Neural crest cell (in vitro differentiated cells): ENCODE measurements around the gene RGS14. TPM values are rescaled to one million over a fixed set of nuclear protein-coding genes. Genes with fewer than 3 reads are reported as not detected.
A peak's percentile ranks its signal among the peaks of the same experiment; 100 is the strongest.
"Not testable (repeated sequence)": the region's sequence is repeated elsewhere in the genome, so short reads cannot be mapped to it uniquely, and the experiment has no call there.

Experiments used
- DNase-seq: peaks from one replicate; pipeline ENCODE4 v3.0.0; 2021; ENCODE audit warnings: low read depth, mixed read lengths, low spot score
- H3K27ac Mint-ChIP-seq: one replicate; pipeline ENCODE4 v1.8.0; 2021; ENCODE audit warnings: mild to moderate bottlenecking, mixed read lengths; ENCODE audit not compliant: unreplicated experiment
- H3K27me3 Mint-ChIP-seq: 2 replicates; pipeline ENCODE4 v1.8.0; 2021; ENCODE audit warnings: low read depth, mild to moderate bottlenecking, mixed read lengths
- H3K36me3 Mint-ChIP-seq: 2 replicates; pipeline ENCODE4 v1.8.0; 2021; ENCODE audit warnings: low read depth, mild to moderate bottlenecking, mixed read lengths
- H3K4me1 Mint-ChIP-seq: 2 replicates; pipeline ENCODE4 v1.8.0; 2021; ENCODE audit warnings: mixed read lengths
- H3K4me3 Mint-ChIP-seq: one replicate; pipeline ENCODE4 v1.8.0; 2021; ENCODE audit warnings: mild to moderate bottlenecking, mixed read lengths
- H3K9me3 Mint-ChIP-seq: 2 replicates; pipeline ENCODE4 v1.8.0; 2021; ENCODE audit warnings: mixed read lengths
- total RNA-seq: library from RNA; stranded (reverse); gene quantifications from 2 replicates; pipeline ENCODE4 v1.2.1, GENCODE V29; 2021
- TF ChIP-seq, protein P1 (sequence below): fragments of 200-600 bp; sonication (generic); conservative IDR thresholded peaks from 2 replicates; pipeline ENCODE4 v1.5.0; 2021; ENCODE audit warnings: antibody characterized with exemption, mild to moderate bottlenecking

RGS14 gene
- total RNA-seq, 1 donor from 2014 or later = 12.3 TPM

DNA sequence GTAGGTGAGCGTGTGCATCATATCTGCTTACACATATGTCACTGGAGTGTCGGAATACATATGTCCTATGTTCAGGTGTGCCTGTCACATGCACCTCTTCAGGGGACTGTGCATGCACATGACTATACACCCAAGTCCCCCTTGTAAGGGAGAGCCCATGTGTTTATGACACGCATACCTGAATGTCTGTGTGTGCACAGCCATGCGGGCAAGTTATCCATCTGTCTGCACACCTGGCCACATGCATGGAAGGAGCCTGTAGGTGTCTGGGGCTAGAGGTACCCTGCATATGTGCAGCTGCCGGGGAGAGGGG is 622 bp upstream of the RGS14 start:
- no peak overlapping the region for H3K27ac Mint-ChIP-seq
- TF ChIP-seq, protein P1, sequence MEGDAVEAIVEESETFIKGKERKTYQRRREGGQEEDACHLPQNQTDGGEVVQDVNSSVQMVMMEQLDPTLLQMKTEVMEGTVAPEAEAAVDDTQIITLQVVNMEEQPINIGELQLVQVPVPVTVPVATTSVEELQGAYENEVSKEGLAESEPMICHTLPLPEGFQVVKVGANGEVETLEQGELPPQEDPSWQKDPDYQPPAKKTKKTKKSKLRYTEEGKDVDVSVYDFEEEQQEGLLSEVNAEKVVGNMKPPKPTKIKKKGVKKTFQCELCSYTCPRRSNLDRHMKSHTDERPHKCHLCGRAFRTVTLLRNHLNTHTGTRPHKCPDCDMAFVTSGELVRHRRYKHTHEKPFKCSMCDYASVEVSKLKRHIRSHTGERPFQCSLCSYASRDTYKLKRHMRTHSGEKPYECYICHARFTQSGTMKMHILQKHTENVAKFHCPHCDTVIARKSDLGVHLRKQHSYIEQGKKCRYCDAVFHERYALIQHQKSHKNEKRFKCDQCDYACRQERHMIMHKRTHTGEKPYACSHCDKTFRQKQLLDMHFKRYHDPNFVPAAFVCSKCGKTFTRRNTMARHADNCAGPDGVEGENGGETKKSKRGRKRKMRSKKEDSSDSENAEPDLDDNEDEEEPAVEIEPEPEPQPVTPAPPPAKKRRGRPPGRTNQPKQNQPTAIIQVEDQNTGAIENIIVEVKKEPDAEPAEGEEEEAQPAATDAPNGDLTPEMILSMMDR = no peak
- H3K4me1 Mint-ChIP-seq = peaks cover 7% of the 10 kb centered on the region
- no peak overlapping the region for H3K4me3 Mint-ChIP-seq
- H3K36me3 Mint-ChIP-seq = no peaks in the 10 kb centered on the region
- DNase-seq = no peak
- no peaks in the 10 kb centered on the region for H3K9me3 Mint-ChIP-seq
- peaks cover 37% of the 10 kb centered on the region for H3K27me3 Mint-ChIP-seq

DNA sequence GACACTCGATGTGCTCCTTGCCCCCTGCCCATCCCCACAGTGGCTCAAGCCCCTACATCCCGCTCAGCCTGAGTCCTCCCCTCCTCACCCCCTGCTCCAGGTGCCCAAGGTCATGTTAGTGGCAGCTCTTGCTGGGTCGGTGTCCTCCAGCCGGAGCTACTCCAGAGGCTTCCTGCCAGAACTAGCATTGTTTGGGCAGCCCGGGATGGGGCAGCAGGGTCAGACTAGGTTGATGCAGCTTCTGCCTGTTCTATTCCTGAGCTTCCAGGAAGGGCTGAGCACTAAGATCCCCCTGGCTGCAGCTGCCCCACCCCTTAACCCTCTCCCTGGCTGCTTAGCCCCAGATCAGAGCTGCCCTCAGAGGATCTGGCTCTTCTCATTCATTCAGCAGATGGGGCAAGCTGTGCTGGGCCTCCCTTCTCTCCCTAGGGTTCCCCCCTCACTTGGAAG is 671 bp downstream of the RGS14 start:
- TF ChIP-seq, protein P1 = no peak
- H3K27me3 Mint-ChIP-seq = peaks cover 40% of the 10 kb centered on the region

DNA sequence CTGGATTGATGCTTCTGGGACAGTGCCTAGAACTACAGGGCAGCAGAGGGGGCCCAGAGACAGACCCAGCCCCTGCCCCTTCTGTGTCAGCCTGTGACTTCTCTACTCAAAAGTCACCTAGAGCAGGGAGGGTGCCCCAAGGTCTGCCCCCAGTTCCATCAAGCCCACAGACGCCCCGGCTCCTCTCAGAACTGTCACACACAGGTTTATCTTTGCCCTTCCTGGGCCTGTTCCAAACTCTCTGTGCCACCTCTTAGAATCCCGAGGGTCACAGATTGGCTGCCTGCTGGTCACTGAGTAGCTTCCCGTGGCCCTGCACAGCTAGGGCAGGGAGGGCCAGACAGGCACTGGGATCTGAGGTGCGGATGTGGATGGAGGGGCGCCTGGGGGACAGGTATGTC is 1.7 kb downstream of the RGS14 start:
- TF ChIP-seq, protein P1 = no peak
- Mint-ChIP-seq H3K4me1 (peaks cover 5% of the 10 kb centered on the region), H3K27ac (no peak overlapping the region), H3K27me3 (peaks cover 37% of the 10 kb centered on the region), H3K9me3 (no peaks in the 10 kb centered on the region), H3K36me3 (no peaks in the 10 kb centered on the region), H3K4me3 (peak overlapping the region; percentile 2)
- DNase-seq = no peak

More for the DNA sequence above, 671 bp downstream of the RGS14 start:
- no peak for DNase-seq
- no peaks in the 10 kb centered on the region for H3K9me3 Mint-ChIP-seq
- H3K36me3 Mint-ChIP-seq = no peaks in the 10 kb centered on the region
- H3K4me1 Mint-ChIP-seq = peaks cover 5% of the 10 kb centered on the region
- H3K4me3 Mint-ChIP-seq = no peak overlapping the region
- H3K27ac Mint-ChIP-seq = no peak overlapping the region

DNA sequence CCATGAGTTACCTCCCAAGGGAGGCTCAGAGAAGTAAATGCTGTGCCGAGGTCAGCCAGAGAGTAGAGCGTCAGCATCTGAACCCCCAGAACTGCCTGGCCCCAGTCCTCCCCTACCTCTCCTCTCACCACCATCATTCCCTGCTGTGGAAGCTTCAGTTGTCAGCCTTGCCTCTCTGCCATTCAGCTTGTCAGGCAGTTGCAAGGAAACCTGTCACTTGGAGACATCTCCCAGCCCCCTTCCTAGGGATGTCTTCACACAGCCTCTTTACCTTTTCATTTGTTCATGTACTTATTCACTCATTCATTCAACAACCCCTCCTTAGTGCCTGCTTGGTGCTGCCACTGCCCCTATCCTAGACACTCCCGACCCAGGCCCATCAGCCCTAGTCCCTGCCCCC is 2.1 kb downstream of the RGS14 start:
- Mint-ChIP-seq H3K27me3 (peaks cover 34% of the 10 kb centered on the region), H3K36me3 (no peaks in the 10 kb centered on the region)
- TF ChIP-seq, protein P1 = no peak

DNA sequence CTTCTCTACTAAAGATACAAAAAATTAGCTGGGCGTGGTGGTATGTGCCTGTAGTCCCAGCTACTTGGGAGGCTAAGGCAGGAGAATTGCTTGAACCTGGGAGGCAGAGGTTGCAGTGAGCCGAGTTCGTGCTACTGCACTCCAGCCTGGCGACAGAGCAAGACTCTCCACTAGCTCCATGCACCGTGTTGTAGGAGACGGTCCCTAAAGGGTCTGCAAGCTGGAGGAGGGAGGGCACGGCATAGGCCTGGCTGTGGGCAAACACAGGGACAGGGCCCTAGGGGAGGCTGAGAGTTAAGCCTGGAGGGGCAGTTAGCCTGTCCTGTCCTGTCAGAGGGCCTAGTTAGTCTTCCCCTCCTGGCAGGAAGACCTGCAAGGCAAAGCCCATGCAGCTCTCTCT is 3.0 kb downstream of the RGS14 start:
- H3K9me3 Mint-ChIP-seq, DNase-seq, H3K36me3 Mint-ChIP-seq, H3K27ac Mint-ChIP-seq, H3K4me3 Mint-ChIP-seq, H3K4me1 Mint-ChIP-seq: not testable (repeated sequence)
- H3K27me3 Mint-ChIP-seq = peaks cover 27% of the 10 kb centered on the region

More for the DNA sequence above, 2.1 kb downstream of the RGS14 start:
- Mint-ChIP-seq H3K9me3 (no peaks in the 10 kb centered on the region), H3K4me1 (peaks cover 5% of the 10 kb centered on the region), H3K4me3 (peak overlapping the region; percentile 2), H3K27ac (peak overlapping the region; percentile 36)
- DNase-seq = no peak

DNA sequence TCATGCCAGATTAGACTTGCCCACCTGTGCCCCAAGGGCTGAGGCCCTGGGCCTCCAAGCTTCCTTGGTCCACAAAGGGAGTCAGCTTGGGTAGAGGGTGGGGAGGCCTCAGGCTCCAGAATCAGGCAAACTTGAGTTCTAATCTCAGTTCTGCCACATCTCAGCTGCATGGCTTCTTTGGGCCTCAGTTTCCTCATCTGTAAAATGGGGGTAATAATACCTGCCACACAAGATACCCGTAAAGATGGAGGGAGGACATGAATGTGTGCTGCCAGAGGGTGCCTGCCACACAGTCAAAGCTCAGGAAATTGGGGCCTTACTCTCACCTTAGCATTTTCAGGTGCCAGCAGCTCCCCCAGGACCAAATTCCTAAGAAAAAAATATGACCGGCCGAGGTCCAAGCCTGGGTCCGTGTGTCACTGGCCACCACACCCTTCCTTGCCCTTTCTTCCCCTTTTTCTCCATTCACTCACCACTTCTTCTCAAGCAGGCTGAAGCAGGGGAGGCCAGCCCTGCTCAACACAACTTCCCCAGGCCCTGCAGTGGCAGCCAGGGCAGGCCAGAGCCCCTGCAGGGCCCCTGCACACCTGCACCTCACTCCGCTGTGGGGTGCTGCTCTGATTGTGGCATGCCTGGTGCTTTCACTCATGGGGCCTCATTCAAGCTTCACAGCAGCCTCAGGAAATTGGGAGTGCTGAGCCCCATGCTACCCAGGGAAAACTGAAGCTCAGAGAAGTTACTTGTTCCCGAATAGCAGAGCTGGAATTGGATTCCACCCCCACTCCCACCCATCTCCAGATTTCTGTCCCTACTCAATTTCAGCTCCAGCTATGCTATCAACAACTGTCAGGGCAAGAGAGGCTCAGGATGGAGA is 3.9 kb downstream of the RGS14 start:
- Mint-ChIP-seq H3K36me3 (no peaks in the 10 kb centered on the region), H3K4me3 (peak overlapping the region; percentile 59), H3K9me3 (no peaks in the 10 kb centered on the region), H3K4me1 (peaks cover 10% of the 10 kb centered on the region), H3K27ac (no peak overlapping the region), H3K27me3 (peaks cover 18% of the 10 kb centered on the region)
- DNase-seq = no peak
- TF ChIP-seq, protein P1 = no peak
